Muscle of leg (tissue), 11 donors: ENCODE results near the gene NQO2. TPM values are rescaled to one million over a fixed set of nuclear protein-coding genes. Genes with fewer than 3 reads are reported as not detected.

Experiments used
- DNase-seq: peaks from one replicate; pipeline ENCODE4 v3.0.0; 2013
- H3K27ac ChIP-seq: one replicate; pipeline ENCODE4 v1.5.1; 2013; ENCODE audit warnings: mild to moderate bottlenecking, low read length, control low read depth
- H3K27me3 ChIP-seq: one replicate; pipeline ENCODE4 v1.6.1; 2013; ENCODE audit warnings: low read length; ENCODE audit not compliant: control insufficient read depth, insufficient read depth
- H3K36me3 ChIP-seq: one replicate; pipeline ENCODE4 v1.6.1; 2013; ENCODE audit warnings: low read length; ENCODE audit not compliant: control insufficient read depth, insufficient read depth
- H3K4me1 ChIP-seq: one replicate; pipeline ENCODE4 v1.6.1; 2013; ENCODE audit warnings: low read length; ENCODE audit not compliant: control insufficient read depth, insufficient read depth
- H3K4me3 ChIP-seq: one replicate; pipeline ENCODE4 v1.5.1; 2013; ENCODE audit warnings: low read length, control low read depth
- H3K9me3 ChIP-seq: replicated peaks from 2 replicates; pipeline ENCODE4 v1.6.1; 2013; ENCODE audit warnings: low read depth, low read length; ENCODE audit not compliant: control insufficient read depth
- WGBS: methylation state at CpG from one replicate; pipeline ENCODE4 v1.1.5; 2013; ENCODE audit warnings: missing lambda C conversion rate; ENCODE audit not compliant: insufficient coverage; 5-methylcytosine and 5-hydroxymethylcytosine counted together
- polyA plus RNA-seq, 8 donors: library from polyadenylated mRNA; unstranded; fragments of 120-200 nt; gene quantifications; one replicate each; pipeline versions ENCODE4 v1.2.1 to v1.2.3, GENCODE V29; 2013; ENCODE audit warnings: inconsistent platforms in 1 of 8, low replicate concordance in 1 of 8; ENCODE audit not compliant: insufficient read length in 8 of 8, insufficient read depth in 1 of 8
- total RNA-seq: library from RNA; stranded (reverse); fragments of 120-200 nt; gene quantifications from one replicate; pipeline ENCODE4 v1.2.4, GENCODE V29; 2013

The NQO2 gene
- total and polyA plus RNA-seq, 9 donors = 15.0 to 21.3 (median 19.7) TPM

DNA sequence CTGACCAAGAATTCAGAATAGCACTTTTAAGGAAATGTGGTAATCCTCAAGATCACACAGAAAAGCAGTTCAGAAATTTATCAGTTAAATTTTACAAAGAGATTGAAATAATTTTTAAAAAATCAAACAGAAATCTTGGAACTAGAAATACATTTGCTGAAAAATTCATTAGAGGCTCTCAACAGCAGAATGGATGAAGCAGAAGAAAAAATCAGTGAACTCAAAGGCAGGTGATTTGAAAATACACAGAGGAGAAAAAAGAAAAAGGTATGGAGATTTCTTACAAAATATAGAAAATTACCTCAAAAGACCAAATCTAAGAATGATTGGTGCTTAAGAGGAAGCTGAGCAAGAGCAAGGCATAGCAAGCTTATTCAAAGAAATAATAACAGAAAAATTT lies 11.5 kb downstream of the NQO2 start:
- Histone ChIP-seq H3K36me3 (peaks cover 46% of the 10 kb centered on the region), H3K4me3 (no peak overlapping the region), H3K9me3 (peaks cover 13% of the 10 kb centered on the region), H3K27me3 (no peaks in the 10 kb centered on the region), H3K4me1 (no peaks in the 10 kb centered on the region), H3K27ac (no peak overlapping the region)
- DNase-seq = no peak

DNA sequence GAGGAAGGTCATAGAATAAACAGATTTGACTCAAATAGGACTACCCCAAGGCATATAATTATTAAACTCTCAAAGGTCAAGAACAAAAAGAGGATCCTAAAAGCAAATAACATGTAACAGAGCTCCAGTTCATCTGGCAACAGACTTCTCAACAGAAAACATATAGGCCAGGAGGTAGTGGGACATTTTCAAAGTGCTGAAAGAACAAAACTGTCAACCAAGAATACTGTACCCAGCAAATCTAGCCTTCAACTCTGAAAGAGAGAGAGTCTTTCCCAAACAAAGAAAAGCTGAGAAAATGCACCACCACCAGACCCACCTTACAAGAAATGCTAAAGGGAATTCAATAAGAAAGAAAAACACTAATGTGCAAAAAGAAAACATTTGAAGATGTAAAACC lies 11.9 kb downstream of the NQO2 start:
- Histone ChIP-seq H3K27ac (no peak overlapping the region), H3K4me3 (no peak overlapping the region), H3K9me3 (peaks cover 13% of the 10 kb centered on the region), H3K36me3 (peaks cover 44% of the 10 kb centered on the region), H3K27me3 (no peaks in the 10 kb centered on the region), H3K4me1 (no peaks in the 10 kb centered on the region)
- DNase-seq = no peak

DNA sequence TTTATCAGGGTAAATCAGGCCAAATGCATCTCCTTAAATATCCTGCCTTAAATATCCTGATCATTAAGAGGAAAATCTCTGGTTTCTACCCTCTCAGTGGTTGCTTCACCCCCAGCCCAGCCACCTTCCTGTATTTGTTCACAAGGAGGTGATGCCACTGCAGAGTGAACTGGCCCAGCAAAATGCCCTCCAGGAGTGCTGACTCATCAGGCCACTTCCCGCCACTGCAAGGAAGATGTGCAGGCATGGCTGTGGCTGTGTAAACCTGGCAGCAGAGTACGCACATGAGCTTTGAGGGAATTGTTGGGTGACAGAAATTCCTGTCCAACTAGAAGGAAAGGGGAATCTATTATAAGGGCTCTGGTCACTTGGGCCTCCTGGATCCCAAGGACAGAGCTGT lies 13.8 kb downstream of the NQO2 start:
- DNase-seq = no peak
- H3K27ac ChIP-seq = no peak overlapping the region
- 91% methylated on average over 2 of the region's 2 CpGs for WGBS

DNA sequence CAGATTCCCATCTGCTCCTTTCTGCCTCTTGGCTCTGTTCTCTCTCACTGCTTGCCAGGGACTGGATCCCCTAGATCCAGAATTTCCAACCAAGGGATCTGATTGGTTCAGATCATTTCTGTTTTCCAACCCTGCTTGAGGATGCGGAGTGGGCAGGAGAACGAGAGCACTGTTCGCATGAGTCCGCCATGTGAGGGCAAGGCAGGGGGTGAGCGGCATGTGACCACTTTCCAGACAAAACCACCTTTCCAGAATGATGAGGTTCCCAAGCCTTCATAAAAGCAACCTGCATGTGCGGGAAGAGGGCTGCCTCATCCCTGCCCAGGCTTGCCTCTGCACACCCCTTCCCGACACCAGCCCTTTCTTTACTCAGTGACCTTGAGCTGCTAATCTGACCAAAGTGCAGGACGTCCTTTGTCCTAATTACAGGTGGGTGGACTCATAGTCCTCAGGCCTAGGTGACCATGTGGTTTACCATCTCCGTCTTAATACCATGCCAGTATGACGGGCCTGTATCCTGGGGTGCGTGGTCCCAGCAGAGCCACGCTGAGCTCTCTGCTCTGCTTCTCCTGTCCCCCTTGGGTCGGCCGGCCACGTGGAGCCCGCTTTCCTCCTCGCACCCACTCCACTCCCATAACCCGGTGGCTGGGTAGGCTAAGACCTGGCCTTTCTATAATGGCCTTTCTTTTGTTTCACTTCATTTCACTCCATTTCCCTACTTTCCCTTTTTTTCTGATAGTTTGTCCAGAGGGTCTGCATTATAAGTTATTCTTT lies 14.4 kb downstream of the NQO2 start:
- Histone ChIP-seq H3K4me1 (no peaks in the 10 kb centered on the region), H3K27me3 (no peaks in the 10 kb centered on the region), H3K27ac (no peak overlapping the region), H3K4me3 (no peak overlapping the region), H3K36me3 (peaks cover 44% of the 10 kb centered on the region), H3K9me3 (peaks cover 13% of the 10 kb centered on the region)
- no peak for DNase-seq
- WGBS = 93% methylated on average over 16 of the region's 18 CpGs

More for the DNA sequence above, 13.8 kb downstream of the NQO2 start:
- peaks cover 44% of the 10 kb centered on the region for H3K36me3 ChIP-seq
- no peak overlapping the region for H3K4me3 ChIP-seq
- H3K9me3 ChIP-seq = peaks cover 13% of the 10 kb centered on the region
- no peaks in the 10 kb centered on the region for H3K4me1 ChIP-seq
- no peaks in the 10 kb centered on the region for H3K27me3 ChIP-seq

DNA sequence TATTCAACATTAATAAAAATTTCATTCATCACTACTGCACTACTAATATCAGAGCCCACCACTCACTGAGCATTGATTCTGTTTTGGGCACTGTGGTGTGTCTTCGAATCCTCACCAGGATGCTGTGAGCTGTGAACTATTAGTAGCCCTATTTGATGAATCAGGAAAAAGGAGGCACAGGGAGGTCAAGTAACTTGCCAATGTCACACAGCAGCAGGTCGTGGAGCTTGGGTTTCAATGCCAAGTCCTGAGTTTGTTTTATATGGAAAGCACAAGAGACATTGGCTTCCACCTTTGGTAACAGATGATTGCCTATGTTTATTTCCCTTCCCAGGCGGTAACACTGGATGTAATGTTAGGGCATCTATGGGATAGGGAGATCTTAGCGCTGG lies 15.0 kb downstream of the NQO2 start:
- no peak for DNase-seq
- Histone ChIP-seq H3K9me3 (peaks cover 13% of the 10 kb centered on the region), H3K27me3 (no peaks in the 10 kb centered on the region), H3K27ac (no peak overlapping the region), H3K36me3 (peaks cover 47% of the 10 kb centered on the region), H3K4me1 (no peaks in the 10 kb centered on the region), H3K4me3 (no peak overlapping the region)
- WGBS = 83% methylated on average over 3 of the region's 4 CpGs

DNA sequence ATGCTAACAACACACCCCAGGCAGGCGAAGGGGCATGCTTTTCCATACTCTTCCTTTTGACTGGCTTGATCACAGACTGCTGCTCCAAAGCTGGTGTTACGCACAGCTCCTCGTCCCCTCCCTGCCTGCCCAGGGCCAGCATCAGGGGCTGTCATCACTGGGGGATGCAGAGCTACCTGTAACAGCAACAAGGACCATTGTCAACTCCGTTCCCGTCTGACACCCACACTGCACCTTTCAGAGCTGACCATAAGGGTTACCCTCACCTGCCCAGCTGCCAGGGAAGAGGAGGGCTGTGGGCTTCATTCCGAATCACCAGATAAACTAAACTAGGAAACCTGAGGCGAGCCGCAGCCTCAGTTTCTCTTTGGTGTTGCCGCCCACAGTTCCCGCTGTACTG lies 15.4 kb downstream of the NQO2 start:
- H3K27me3 ChIP-seq = no peaks in the 10 kb centered on the region
- no peak overlapping the region for H3K4me3 ChIP-seq
- peaks cover 47% of the 10 kb centered on the region for H3K36me3 ChIP-seq
- no peak for DNase-seq
- H3K27ac ChIP-seq = no peak overlapping the region
- WGBS = 91% methylated on average over 10 of the region's 10 CpGs
- H3K9me3 ChIP-seq = peaks cover 13% of the 10 kb centered on the region
- no peaks in the 10 kb centered on the region for H3K4me1 ChIP-seq

DNA sequence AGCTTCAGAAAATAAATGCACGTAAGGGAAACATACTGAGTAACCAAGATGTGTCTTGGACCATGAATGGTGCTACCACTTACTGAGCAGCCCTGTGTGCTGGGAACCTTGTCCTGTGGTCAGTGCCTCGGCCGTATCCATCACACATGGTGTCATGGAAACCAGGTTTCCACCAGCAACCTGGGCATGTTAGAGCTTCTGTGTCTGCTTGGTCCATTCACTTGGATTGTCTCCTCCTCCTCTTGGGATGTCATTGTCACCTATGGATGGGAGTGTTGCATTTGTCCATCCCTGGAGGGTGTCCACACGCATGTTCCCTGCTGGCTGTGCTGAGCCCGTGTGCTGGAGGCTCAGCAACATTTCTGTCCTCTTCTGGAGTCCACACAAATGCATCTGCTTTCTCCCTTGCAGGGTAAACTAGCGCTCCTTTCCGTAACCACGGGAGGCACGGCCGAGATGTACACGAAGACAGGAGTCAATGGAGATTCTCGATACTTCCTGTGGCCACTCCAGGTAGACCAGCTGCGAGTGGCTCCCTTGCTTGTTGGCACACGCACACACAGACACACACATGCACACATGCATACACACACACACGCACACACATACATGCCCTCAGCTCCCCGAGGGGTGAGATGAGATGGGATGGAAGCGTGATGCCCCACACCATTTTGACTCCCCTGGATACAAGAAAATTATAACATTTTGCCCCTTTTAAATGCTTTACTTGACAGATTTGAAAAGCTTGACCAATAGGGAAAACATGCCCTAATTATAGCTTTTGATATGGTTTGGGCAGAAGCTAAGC lies 17.0 kb downstream of the NQO2 start:
- Histone ChIP-seq H3K36me3 (peaks cover 42% of the 10 kb centered on the region), H3K4me1 (no peaks in the 10 kb centered on the region), H3K4me3 (no peak overlapping the region), H3K9me3 (peaks cover 5% of the 10 kb centered on the region), H3K27me3 (no peaks in the 10 kb centered on the region), H3K27ac (no peak overlapping the region)
- WGBS = 91% methylated on average over 6 of the region's 17 CpGs
- no peak for DNase-seq

DNA sequence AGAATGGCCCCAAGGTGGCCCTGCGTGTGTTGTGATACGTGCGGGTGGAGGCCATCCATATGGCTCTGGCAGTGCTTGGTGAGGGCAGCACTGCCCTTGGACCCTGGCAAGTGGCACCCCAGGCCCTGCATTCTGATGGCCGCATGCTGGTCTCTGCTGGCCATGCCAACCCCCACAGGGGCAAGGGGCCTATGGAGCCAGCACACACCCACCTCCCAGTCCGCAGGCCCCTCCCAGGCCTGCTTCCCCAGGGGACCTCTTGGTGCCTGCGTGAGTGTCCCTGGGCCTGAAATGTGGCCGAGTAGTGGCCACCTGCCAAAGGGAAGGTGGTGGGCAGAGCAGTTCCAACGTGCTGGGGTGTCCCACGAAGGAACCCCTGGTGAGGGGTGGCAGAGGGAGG lies 17.6 kb downstream of the NQO2 start:
- no peak for DNase-seq
- WGBS = 93% methylated on average over 8 of the region's 9 CpGs
- Histone ChIP-seq H3K36me3 (peaks cover 39% of the 10 kb centered on the region), H3K4me3 (no peak overlapping the region), H3K27me3 (no peaks in the 10 kb centered on the region), H3K9me3 (peaks cover under 1% of the 10 kb centered on the region), H3K4me1 (no peaks in the 10 kb centered on the region), H3K27ac (no peak overlapping the region)

DNA sequence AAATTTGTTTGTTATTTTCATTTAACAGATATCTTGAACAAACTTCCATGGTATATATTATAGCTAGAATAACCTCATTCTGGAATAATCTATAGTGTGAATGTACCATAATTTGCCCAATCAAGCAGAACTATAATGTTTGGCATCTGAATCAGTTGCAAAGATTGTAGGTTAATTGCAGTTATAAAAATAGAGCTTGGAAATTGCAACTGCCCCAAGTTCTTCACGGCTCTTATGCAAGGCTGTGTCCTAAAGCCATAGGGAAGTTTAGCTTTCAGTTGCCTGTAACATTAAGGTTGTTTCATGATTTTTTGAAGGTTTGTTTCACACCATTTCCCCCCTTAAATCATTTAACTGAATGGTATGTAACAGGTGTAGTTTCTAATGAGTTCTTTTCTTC lies 19.4 kb downstream of the NQO2 start:
- H3K4me1 ChIP-seq = peaks cover 13% of the 10 kb centered on the region
- H3K36me3 ChIP-seq = peaks cover 33% of the 10 kb centered on the region
- no peak overlapping the region for H3K4me3 ChIP-seq
- no peaks in the 10 kb centered on the region for H3K27me3 ChIP-seq
- no peak for DNase-seq
- H3K9me3 ChIP-seq = no peaks in the 10 kb centered on the region
- WGBS = no CpG with 5 or more reads among the region's 1 CpG
- H3K27ac ChIP-seq = no peak overlapping the region

DNA sequence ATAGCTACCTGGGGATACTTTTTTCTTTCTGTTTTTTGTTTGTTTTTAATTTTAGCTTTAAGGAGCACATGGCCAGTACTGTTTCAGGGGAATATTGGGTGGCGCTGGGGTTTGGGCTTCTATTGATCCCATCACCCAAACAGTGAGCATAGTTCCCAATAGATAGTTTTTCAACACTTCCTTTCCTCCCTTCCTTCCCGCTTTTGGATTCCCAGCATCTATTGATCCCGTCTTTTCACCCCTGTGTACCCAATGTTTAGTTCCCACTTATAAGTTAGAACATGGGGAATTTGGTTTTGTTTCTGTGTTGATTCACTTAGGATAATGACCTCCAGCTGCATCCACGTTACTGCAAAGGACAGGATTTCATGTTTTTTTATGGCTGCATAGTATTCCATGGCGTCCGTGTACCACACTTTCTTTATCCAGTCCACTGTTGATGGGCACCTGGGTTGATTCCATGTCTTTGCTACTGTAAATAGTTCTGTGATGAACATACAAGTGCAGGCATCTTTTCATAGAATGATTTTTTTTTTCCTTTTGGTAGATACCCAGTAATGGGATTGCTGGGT lies 20.1 kb downstream of the NQO2 start:
- Histone ChIP-seq H3K27me3 (no peaks in the 10 kb centered on the region), H3K9me3 (no peaks in the 10 kb centered on the region), H3K4me3 (no peak overlapping the region), H3K36me3 (peaks cover 29% of the 10 kb centered on the region), H3K27ac (no peak overlapping the region), H3K4me1 (peaks cover 19% of the 10 kb centered on the region)
- no CpG with 5 or more reads among the region's 6 CpGs for WGBS
- no peak for DNase-seq
